ENCODE data around the gene EML6. TPM values are rescaled to one million over a fixed set of nuclear protein-coding genes. Genes with fewer than 3 reads are reported as not detected.

EML6 gene
- total and polyA plus RNA-seq, 7 donors: 0.38 to 9.3 (median 2.5) TPM

DNA sequence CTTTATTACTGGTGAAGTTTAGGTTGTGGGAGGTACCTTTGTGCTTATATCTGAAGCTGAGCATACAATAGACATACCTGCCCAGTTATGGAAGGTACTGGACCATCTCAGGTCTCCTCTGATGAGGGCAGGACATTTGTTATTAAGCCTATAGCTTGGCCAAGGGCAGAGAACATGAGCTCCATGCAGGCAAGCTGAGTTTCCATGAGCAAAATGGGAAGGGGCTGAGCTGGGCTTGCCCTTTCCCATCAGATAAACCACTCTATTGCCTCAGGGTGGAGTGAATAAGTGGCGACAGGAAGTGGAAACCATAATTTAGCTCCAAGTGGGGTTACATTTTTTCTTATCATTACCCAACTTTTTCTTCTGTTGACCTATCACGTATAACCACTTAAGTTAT, 39.9 kb upstream of the EML6 start:
- 93 to 98% (median 96%) methylated on average over 2 of the region's 2 CpGs for WGBS, 3 donors
- intact Hi-C loops (cut with DNase I): no loop called here

DNA sequence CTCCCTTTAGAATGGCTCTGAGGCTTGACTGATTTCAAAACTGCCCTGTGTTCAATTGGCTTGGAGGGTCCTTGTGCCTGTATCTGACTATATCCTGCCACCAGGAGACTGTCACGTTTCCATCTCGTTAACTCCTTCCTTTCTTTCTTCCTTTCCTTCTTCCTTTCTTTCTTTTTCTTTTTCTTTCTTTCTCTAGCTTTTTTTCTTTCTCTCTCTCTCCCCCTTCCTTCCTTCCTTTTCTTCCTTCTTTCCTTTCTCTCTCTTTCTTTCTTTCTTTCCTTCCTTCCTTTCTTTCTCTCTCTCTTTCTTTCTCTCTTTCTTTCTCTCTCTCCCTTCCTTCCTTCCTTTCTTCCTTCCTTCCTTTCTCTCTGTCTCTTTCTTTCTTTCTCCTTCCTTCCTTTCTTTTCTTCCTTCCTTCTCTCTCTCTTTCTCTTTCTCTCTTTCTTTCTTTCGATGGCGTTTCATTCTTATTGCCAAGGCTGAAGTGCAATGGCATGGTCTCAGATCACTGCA, 38.1 kb upstream of the EML6 start:
- Histone ChIP-seq H3K27ac (no peak overlapping the region), H3K27me3 (ENCODE audit: insufficient read depth in 3 of 3, low read length in 2 of 3) (no peaks in the 10 kb centered on the region), H3K36me3 (ENCODE audit: insufficient read depth in 1 of 2, low read depth in 1 of 2) (no peaks in the 10 kb centered on the region), H3K9me3 (no peaks in the 10 kb centered on the region), H3K4me3 (no peak overlapping the region), H3K4me1 (no peaks in the 10 kb centered on the region)
- 70 to 86% (median 74%) methylated on average over 4 of the region's 4 CpGs for WGBS, 3 donors
- TF ChIP-seq, protein P1, sequence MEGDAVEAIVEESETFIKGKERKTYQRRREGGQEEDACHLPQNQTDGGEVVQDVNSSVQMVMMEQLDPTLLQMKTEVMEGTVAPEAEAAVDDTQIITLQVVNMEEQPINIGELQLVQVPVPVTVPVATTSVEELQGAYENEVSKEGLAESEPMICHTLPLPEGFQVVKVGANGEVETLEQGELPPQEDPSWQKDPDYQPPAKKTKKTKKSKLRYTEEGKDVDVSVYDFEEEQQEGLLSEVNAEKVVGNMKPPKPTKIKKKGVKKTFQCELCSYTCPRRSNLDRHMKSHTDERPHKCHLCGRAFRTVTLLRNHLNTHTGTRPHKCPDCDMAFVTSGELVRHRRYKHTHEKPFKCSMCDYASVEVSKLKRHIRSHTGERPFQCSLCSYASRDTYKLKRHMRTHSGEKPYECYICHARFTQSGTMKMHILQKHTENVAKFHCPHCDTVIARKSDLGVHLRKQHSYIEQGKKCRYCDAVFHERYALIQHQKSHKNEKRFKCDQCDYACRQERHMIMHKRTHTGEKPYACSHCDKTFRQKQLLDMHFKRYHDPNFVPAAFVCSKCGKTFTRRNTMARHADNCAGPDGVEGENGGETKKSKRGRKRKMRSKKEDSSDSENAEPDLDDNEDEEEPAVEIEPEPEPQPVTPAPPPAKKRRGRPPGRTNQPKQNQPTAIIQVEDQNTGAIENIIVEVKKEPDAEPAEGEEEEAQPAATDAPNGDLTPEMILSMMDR (IDR thresholded peaks at IDR 0.05): no peak
- no peak for ATAC-seq
- no peak for DNase-seq
- intact Hi-C loops (cut with DNase I): no loop called here

More for the DNA sequence above, 39.9 kb upstream of the EML6 start:
- TF ChIP-seq, protein P1 (IDR thresholded peaks at IDR 0.05): no peak
- Histone ChIP-seq H3K4me1 (no peaks in the 10 kb centered on the region), H3K27me3 (ENCODE audit: insufficient read depth in 3 of 3, low read length in 2 of 3) (no peaks in the 10 kb centered on the region), H3K9me3 (no peaks in the 10 kb centered on the region), H3K27ac (no peak overlapping the region), H3K36me3 (ENCODE audit: insufficient read depth in 1 of 2, low read depth in 1 of 2) (no peaks in the 10 kb centered on the region), H3K4me3 (no peak overlapping the region)
- DNase-seq: no peak
- ATAC-seq: no peak

DNA sequence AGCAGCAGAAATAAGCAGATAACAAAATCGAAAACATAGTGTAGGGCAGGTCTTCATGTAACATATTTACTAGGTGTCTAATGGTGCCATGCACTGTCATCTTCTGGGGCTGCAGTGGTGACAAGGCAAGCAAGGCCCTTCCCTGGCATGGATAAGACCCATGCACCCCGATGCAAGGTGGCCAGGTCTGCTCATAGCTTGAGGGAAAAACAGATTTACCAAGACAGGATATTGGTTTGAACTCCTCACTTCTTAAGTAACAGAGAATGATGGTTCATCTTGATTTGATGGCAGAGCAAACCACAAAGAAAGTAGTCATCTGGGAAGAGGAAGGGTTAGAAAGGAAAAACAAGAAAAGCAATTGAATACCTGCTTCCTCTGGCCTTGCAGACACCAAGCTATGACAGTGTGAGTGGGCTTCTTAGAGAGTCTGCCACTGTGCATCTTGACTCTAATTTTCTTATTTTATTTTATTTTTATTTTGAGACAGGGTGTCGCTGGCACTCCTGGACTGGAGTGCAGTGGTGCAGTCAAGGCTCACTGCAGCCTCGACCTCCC, 35.8 kb upstream of the EML6 start:
- Histone ChIP-seq H3K36me3 (ENCODE audit: insufficient read depth in 1 of 2, low read depth in 1 of 2) (no peaks in the 10 kb centered on the region), H3K4me1 (no peaks in the 10 kb centered on the region), H3K9me3 (no peaks in the 10 kb centered on the region), H3K27me3 (ENCODE audit: insufficient read depth in 3 of 3, low read length in 2 of 3) (no peaks in the 10 kb centered on the region), H3K4me3 (no peak overlapping the region), H3K27ac (no peak overlapping the region)
- intact Hi-C loops (cut with DNase I): no loop called here
- TF ChIP-seq, protein P1 (IDR thresholded peaks at IDR 0.05): no peak
- DNase-seq (no peak), ATAC-seq (no peak)
- WGBS, 3 donors: 88 to 94% (median 92%) methylated on average over 4 of the region's 4 CpGs

DNA sequence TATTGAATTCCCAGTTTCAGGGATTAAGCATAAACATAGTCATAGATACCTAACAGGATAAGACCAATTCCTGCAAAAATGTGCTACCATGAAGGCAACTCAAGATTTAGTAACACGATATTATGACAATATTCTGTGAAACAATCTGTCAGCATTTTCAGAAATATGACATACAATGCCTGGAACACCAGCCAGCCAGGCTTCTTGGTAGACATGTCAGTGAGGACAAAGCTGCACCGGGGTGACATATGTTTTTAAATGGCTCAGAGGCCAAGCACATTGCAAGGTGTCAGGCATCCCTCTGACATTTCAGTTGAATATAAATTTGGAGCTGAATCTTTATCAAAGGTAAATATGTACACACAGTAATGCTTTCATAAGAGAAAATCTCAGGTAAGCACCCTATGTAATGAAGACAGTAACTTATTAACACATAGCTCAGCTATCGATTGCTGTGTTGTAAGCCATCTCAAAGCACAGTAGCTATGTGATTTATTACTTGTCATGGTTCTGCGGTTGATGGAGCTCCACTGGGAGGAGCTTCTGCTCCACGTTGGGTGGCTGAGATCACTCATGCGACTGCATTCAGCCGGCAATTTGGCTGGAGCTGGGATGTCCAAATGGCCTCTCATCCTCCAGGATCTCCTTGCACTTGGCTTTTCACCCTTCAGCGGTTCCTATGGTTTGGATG, 31.9 kb upstream of the EML6 start:
- H3K4me1 ChIP-seq: no peaks in the 10 kb centered on the region
- no peaks in the 10 kb centered on the region for H3K27me3 ChIP-seq (ENCODE audit: insufficient read depth in 3 of 3, low read length in 2 of 3)
- H3K4me3 ChIP-seq: no peak overlapping the region
- 70 to 79% (median 74%) methylated on average over 8 of the region's 8 CpGs for WGBS, 3 donors
- no peaks in the 10 kb centered on the region for H3K36me3 ChIP-seq (ENCODE audit: insufficient read depth in 1 of 2, low read depth in 1 of 2)
- intact Hi-C loops (cut with DNase I): no loop called here
- no peak for DNase-seq
- ATAC-seq: no peak
- H3K27ac ChIP-seq: no peak overlapping the region
- TF ChIP-seq, protein P1 (IDR thresholded peaks at IDR 0.05): no peak
- no peaks in the 10 kb centered on the region for H3K9me3 ChIP-seq

All from psoas muscle (tissue), 8 donors.